ENCODE data around the gene ASB16.
A peak's percentile ranks its signal among the peaks of the same experiment; 100 is the strongest.

Gene ASB16

DNA sequence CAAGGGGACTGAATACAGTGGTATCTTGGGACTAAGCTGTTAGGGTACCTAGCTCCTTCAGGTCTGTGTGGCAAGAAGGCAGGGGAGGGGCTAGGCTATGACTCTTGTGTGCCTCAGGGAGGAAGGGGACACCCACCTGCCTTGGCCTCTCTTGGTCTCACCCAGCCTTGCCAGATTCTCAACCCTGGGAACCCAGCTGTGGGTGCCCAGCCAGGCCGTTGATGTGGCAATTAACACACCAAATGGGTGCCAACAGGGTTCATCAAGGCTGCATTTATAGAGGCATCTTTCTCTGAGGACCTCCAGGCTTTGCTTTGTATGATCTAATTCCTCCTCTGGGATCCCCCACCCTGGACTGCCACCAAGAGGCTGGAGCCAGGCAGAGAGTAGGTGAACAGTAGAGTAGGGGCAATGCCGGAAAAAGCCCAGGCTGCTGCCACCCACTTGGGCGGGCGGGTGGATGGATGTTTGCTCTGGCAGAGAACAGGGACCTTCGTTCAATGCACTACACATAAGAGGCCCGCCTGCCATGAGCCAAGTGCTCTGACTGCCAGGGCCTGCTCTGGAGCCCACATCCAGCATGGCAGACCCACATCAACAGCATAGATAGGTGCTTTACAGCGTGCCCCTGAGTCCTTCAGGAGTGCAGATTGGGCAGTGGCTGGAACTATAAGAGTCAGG lies 3.2 kb upstream of the ASB16 start:
- CTCF ChIA-PET, result interaction anchor here (0.8 to 1.6 kb wide), 11 partner anchors 13 to 287 kb away, joined by 3 to 17 read pairs (median 4); partner anchors contain the start of gene HDAC5
- Mint-ChIP-seq H3K36me3 (peaks cover 3% of the 10 kb centered on the region), H3K27me3 (no peaks in the 10 kb centered on the region), H3K4me3 (no peak overlapping the region), H3K4me1 (peaks cover 5% of the 10 kb centered on the region), H3K9me3 (no peaks in the 10 kb centered on the region), H3K27ac (no peak overlapping the region)
- DNase-seq, result no peak

- no peak overlapping the region for H3K27ac Mint-ChIP-seq
- H3K9me3 Mint-ChIP-seq, result no peaks in the 10 kb centered on the region
- peaks cover 2% of the 10 kb centered on the region for H3K36me3 Mint-ChIP-seq
- no peaks in the 10 kb centered on the region for H3K27me3 Mint-ChIP-seq
- no peak overlapping the region for H3K4me3 Mint-ChIP-seq
- peaks cover 5% of the 10 kb centered on the region for H3K4me1 Mint-ChIP-seq
- DNase-seq, result no peak
- CTCF ChIA-PET, result no interaction called here
Observed at GRCh38 chr17:44170135-44170498, 387 bp upstream of the ASB16 start.

DNA sequence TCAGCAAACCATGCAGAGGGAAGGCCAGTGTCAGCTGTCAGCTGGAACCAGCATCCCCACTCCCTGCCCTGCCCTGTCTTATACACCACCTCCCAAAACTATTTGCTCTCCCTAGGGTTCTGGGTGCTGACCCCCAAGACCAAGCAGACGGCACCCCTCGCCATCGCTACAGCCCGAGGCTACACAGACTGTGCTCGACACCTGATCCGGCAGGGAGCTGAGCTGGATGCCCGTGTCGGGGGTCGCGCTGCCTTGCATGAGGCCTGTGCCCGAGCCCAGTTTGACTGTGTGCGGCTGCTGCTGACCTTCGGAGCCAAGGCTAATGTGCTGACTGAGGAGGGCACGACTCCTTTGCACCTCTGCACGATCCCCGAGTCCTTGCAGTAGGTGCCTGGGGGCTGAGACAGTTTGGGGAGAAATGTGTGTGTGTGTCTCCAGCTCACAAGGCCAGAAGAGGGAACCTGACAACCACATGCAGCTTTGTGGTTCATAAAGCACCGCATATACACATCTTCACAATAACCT lies 1.5 kb downstream of the ASB16 start:
- H3K4me1 Mint-ChIP-seq, result peaks cover 5% of the 10 kb centered on the region
- no peak for DNase-seq
- peaks cover 10% of the 10 kb centered on the region for H3K36me3 Mint-ChIP-seq
- CTCF ChIA-PET, result interaction anchor here (1.6 kb wide), 1 partner anchor 21 kb away, joined by 5 read pairs; no protein-coding TSS in a partner anchor
- no peaks in the 10 kb centered on the region for H3K27me3 Mint-ChIP-seq
- no peak overlapping the region for H3K4me3 Mint-ChIP-seq
- no peaks in the 10 kb centered on the region for H3K9me3 Mint-ChIP-seq
- no peak overlapping the region for H3K27ac Mint-ChIP-seq

- H3K9me3 Mint-ChIP-seq, result no peaks in the 10 kb centered on the region
- H3K27me3 Mint-ChIP-seq, result no peaks in the 10 kb centered on the region
- H3K27ac Mint-ChIP-seq, result no peak overlapping the region
- no peaks in the 10 kb centered on the region for H3K4me1 Mint-ChIP-seq
- CTCF ChIA-PET, result interaction anchor here (1.2 kb wide), 1 partner anchor 171 kb away, joined by 3 read pairs; the partner anchor contains the start of gene GRN
- DNase-seq, result no peak
- H3K4me3 Mint-ChIP-seq, result no peak overlapping the region
- H3K36me3 Mint-ChIP-seq, result peaks cover 15% of the 10 kb centered on the region
Observed at GRCh38 chr17:44174427-44174826, 3.9 kb downstream of the ASB16 start.

- Mint-ChIP-seq H3K4me1 (no peaks in the 10 kb centered on the region), H3K27ac (no peak overlapping the region), H3K9me3 (no peaks in the 10 kb centered on the region), H3K4me3 (no peak overlapping the region), H3K27me3 (no peaks in the 10 kb centered on the region), H3K36me3 (peaks cover 15% of the 10 kb centered on the region)
- no peak for DNase-seq
- CTCF ChIA-PET, result interaction anchor here (1.1 kb wide), 1 partner anchor 9 kb away, joined by 3 read pairs; no protein-coding TSS in a partner anchor
Observed at GRCh38 chr17:44176257-44176656, 5.8 kb downstream of the ASB16 start.

GRCh38 chr17:44176671-44177501 lies 6.4 kb downstream of the ASB16 start:
- Mint-ChIP-seq H3K36me3 (peaks cover 18% of the 10 kb centered on the region), H3K27me3 (no peaks in the 10 kb centered on the region), H3K9me3 (no peaks in the 10 kb centered on the region), H3K27ac (no peak overlapping the region), H3K4me3 (no peak overlapping the region), H3K4me1 (peaks cover 2% of the 10 kb centered on the region)
- CTCF ChIA-PET, result interaction anchor here (1.1 kb wide), 1 partner anchor 8 kb away, joined by 3 read pairs; no protein-coding TSS in a partner anchor
- no peak for DNase-seq

DNA sequence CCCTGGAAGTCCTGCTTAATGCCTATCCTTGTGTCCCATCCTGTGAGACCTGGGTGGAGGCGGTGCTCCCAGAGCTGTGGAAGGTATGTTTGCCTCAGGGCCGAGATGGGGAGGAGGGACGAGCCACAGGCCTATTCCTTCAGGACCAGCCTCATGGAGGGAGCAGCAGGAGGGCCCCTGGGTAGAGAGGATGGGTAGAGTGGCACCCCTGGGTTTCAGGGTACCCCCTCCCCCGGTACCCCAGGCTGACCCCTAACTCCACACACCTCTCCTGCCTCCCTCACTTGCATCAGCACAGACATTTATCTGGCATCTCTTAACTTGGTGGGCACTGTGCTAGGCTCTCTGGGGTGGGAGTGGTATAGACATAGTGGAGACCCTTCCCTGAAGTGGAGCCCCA lies 7.1 kb downstream of the ASB16 start:
- peaks cover 23% of the 10 kb centered on the region for H3K36me3 Mint-ChIP-seq
- no peaks in the 10 kb centered on the region for H3K27me3 Mint-ChIP-seq
- no peak overlapping the region for H3K27ac Mint-ChIP-seq
- CTCF ChIA-PET, result no interaction called here
- no peaks in the 10 kb centered on the region for H3K9me3 Mint-ChIP-seq
- H3K4me3 Mint-ChIP-seq, result no peak overlapping the region
- H3K4me1 Mint-ChIP-seq, result peaks cover 5% of the 10 kb centered on the region
- no peak for DNase-seq

DNA sequence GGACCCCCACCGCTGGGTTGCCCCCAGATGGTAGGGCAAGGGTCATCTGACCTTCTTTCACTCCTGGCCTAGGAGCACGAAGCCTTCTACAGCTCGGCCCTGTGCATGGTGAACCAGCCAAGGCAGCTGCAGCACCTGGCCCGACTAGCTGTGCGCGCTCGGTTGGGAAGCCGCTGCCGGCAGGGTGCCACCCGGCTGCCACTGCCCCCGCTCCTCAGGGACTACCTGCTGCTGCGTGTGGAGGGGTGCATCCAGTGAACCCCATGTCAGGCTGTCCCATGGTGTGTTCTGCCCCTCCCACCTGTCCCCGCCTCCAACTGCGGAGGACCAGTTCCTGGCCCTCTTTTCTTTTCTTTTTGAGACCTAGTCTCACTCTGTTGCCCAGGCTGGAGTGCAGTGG lies 7.6 kb downstream of the ASB16 start:
- CTCF ChIA-PET, result no interaction called here

GRCh38 chr17:44183024-44183423 lies 12.5 kb downstream of the ASB16 start:
- H3K27ac Mint-ChIP-seq, result peak overlapping the region; percentile 45
- no peak for DNase-seq
- peaks cover 39% of the 10 kb centered on the region for H3K4me1 Mint-ChIP-seq
- peaks cover 27% of the 10 kb centered on the region for H3K36me3 Mint-ChIP-seq
- no peaks in the 10 kb centered on the region for H3K9me3 Mint-ChIP-seq
- CTCF ChIA-PET, result interaction anchor here (4.7 kb wide), 1 partner anchor 148 kb away, joined by 18 read pairs; no protein-coding TSS in a partner anchor
- no peaks in the 10 kb centered on the region for H3K27me3 Mint-ChIP-seq
- no peak overlapping the region for H3K4me3 Mint-ChIP-seq

More for the DNA sequence above, 7.6 kb downstream of the ASB16 start:
- H3K27ac Mint-ChIP-seq, result no peak overlapping the region
- H3K27me3 Mint-ChIP-seq, result no peaks in the 10 kb centered on the region
- H3K4me3 Mint-ChIP-seq, result no peak overlapping the region
- no peaks in the 10 kb centered on the region for H3K9me3 Mint-ChIP-seq
- H3K4me1 Mint-ChIP-seq, result peaks cover 5% of the 10 kb centered on the region
- DNase-seq, result no peak
- H3K36me3 Mint-ChIP-seq, result peaks cover 23% of the 10 kb centered on the region

DNA sequence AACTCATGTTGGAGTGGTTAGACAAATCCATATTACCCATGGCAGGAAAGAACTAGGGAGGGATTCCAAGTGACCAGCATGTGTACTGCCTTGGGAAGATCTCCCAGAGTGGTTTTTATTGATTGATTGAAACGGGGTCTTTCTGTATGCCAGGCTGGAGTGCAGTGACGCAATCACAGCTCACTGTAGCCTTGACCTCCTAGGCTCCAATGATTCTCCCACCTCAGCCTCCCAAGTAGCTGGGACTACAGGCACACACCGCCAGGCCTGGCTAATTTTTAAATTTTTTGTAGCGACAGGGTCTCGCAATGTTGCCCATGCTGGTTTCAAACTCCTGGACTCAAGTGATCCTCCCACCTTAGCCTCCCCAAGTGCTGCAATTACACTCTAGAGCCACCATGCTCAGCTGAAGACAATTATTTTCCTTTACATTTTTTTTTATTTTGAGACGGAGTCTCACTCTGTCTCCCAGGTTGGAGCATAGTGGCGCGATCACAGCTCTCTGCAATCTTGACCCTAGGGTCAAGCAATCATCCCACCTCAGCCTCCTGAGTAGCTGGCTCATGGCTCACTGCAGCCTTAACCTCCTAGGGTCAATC lies 13.8 kb downstream of the ASB16 start:
- Mint-ChIP-seq H3K4me1 (peaks cover 46% of the 10 kb centered on the region), H3K9me3 (no peaks in the 10 kb centered on the region), H3K4me3 (no peak overlapping the region), H3K36me3 (peaks cover 22% of the 10 kb centered on the region), H3K27me3 (no peaks in the 10 kb centered on the region), H3K27ac (no peak overlapping the region)
- CTCF ChIA-PET, result interaction anchor here (1.0 to 4.7 kb wide), 4 partner anchors 8 to 240 kb away, joined by 3 to 18 read pairs (median 4); no protein-coding TSS in a partner anchor
- DNase-seq, result no peak

DNA sequence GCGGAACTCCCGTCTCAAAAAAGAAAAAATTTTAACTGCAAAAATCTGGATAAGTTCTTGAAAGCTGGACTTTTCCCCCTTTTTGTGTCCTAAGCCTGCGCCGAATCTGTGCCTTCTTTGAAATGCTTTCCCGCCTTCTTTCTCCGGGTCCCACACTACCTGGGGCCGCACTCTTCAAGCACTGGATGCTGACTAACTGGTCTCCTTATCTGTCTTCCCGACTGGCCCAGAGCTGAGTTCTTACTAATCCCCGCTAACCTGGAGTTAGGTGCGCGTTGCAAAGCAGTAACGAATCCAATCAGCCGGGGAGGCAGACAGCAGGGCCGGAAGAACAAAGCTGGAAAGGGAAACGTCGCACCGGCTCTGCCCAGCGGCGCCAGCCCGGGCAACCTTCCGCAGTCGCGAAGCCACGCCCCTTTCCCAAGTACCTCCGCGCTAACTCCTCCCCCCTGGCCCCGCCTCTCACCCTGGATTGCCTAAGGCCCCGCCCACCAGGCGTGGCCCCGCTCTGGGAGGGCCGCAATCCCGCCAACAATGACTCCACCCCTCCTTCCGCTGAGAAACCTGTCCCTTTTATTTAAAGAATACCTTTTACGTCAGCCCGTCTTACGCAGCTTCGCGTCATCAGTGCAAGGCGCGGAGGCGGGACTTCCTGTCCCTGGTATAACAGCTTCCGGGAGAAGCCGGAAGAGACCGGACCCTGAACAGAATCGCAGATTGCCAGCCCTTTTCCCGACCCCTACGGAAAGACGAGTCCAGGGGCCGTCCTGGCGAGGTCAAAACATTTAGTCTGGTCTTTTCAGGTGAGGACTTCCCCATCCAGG lies 16.0 kb downstream of the ASB16 start, which contains the start of gene TMUB2:
TMUB2 (plus strand) TSS at position 666 of the 824 bp plus-strand sequence. CDS start 737 bp downstream, outside the sequence.
- H3K4me3 Mint-ChIP-seq, result peak within 1 kb of the TSS; percentile 100
- peaks cover 34% of the 10 kb centered on the region for H3K36me3 Mint-ChIP-seq
- CTCF ChIA-PET, result interaction anchor here (0.9 to 4.7 kb wide), 6 partner anchors 12 to 337 kb away, joined by 3 to 18 read pairs (median 4); no protein-coding TSS in a partner anchor
- DNase-seq, result peak; percentile 100
- peaks cover 51% of the 10 kb centered on the region for H3K4me1 Mint-ChIP-seq
- H3K27ac Mint-ChIP-seq, result peak within 1 kb of the TSS; percentile 97
- H3K9me3 Mint-ChIP-seq, result no peaks in the 10 kb centered on the region
- no peaks in the 10 kb centered on the region for H3K27me3 Mint-ChIP-seq

GRCh38 chr17:44187131-44187899 lies 16.8 kb downstream of the ASB16 start:
- Mint-ChIP-seq H3K9me3 (no peaks in the 10 kb centered on the region), H3K27me3 (no peaks in the 10 kb centered on the region), H3K27ac (peak overlapping the region; percentile 97), H3K36me3 (peaks cover 28% of the 10 kb centered on the region), H3K4me1 (peaks cover 46% of the 10 kb centered on the region), H3K4me3 (peak overlapping the region; percentile 100)
- CTCF ChIA-PET, result interaction anchor here (0.9 to 4.7 kb wide), 5 partner anchors 11 to 144 kb away, joined by 3 to 18 read pairs (median 5); no protein-coding TSS in a partner anchor
- DNase-seq, result no peak

Measured in activated naive CD4-positive, alpha-beta T cell treated with anti-CD3 and anti-CD28 coated beads, Interleukin-2, amount 10 ng/mL, durations not matched to agents 7 days and 5 days (primary cell).